GM19467 (cell line): Measurements from ENCODE around the gene CFAP74.

Experiments used
- ATAC-seq: cut with Tn5 transposase; IDR thresholded peaks from one replicate; pipeline ENCODE4 v1.9.1; 2021; ENCODE audit warnings: mild to moderate bottlenecking, moderate library complexity; ENCODE audit not compliant: unreplicated experiment

CFAP74 gene

DNA sequence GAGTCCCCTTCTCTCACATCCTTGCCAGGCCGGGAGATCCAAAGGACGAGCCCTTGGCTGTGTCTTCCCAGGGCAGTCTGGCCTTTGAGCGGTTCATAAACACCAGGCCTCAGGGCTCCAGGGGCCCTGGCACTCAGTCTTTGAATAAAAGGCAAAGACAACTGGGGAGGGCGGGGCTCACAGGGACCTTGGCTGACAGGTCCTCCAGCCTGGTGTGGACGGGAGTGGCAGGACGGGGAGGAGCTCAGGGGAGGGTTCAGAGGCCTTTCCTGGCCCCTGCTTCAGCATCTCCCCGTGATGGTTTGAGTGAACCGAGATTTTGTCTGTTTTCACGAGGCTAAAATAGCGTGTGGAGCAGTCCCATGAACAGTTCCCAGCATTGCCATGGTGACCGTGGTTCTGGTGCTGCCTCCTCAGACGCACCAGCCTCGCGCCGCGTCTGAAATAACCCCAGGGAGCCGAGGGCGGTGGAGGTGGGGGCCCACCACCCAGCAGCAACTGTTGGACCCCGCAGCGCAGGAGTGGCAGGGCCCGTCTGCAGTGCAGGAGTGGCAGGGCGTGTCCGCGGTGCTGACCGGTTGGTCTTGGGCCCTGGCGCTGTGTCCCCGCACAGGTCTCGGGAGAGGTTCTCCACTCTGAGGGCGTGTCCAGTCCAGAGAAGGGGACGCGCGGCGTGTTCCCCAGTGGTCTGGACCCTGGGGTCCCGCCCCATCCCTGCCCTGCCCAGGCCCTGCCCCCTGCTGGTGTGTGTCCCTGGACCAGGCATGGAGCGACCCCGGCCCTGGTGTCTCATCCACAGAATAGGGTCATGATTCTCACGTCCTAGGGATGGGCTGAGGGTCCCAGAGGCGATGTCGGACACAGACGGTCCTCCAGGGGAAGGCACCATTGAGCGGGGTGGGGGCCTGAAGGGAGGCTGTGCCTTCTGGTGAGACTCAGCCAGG lies 39.5 kb upstream of the CFAP74 start:
- ATAC-seq = no peak

DNA sequence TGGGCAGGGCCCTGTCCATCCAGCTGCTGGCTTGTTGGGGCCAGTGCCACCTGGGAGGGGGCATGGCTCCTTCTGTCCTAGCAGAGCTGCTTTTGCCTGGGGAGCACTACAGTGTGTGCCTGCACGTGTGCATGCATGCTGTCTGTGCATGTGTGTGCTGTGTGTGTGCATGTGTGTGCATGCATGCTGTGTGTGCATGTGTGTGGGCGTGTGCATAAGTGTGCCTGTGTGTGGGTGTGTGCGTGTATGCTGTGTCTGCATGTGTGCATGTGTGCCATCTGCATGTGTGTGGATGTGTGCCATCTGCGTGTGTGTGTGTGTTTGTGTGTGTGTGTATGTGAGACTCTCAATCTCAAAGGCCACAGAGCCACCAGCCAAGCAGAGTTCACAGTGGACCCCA lies 38.3 kb upstream of the CFAP74 start:
- no peak for ATAC-seq

DNA sequence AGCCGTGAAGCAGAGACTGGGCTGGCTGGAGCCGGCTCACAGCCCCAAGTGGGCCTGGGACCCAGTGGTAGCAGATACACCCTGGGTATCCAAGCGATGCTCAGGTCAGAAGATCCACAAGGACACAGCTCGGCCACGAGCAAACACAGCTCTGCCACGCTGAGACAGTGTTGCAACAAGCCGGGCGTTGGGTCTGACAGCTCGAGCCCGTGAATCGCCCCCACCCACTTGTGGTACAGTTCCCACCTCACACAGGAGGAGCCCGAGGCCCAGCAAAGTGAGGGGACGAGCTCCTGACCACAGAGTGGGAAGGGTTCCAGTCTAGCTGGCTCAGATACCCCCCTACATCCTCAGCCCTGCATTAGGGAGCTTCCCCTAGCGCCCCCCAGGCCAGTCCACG lies 37.7 kb upstream of the CFAP74 start:
- ATAC-seq = no peak

DNA sequence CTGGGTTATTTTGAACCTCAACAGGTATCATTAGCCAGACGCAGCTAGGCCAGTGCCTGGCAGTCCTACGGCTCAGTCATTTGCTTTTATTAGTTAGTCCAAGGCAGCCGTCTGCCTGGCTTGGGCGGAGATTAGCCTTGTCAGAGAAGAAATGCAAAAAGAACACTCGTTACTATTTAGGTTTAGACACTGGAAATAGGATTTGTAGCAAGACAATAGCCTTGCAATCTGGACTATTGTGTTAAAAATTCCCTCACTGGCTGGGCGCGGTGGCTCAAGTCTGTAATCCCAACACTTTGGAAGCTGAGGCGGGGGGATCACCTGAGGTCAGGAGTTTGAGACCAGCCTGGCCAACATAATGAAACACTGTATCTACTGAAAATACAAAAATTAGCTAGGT lies 35.7 kb upstream of the CFAP74 start:
- no peak for ATAC-seq

DNA sequence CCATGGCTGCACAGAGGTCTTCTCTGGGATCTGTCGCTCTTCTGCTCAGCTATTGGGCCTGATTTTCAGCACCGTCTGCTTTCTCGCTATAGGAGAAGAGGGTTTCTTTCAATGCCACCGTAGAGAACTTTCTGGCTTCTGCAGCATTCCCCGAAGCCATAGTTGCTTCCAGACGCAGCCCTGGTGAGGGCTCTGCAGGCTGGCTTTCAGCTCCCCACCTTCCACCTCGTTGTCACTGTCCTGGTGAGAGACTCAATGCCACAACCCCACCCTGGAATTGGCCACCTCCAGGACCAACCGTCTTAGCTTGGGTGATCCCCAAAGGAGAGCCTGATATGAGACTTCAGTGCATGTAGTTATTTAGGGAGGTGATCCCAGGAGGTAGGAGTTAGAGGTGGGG lies 34.6 kb upstream of the CFAP74 start:
- ATAC-seq = no peak

DNA sequence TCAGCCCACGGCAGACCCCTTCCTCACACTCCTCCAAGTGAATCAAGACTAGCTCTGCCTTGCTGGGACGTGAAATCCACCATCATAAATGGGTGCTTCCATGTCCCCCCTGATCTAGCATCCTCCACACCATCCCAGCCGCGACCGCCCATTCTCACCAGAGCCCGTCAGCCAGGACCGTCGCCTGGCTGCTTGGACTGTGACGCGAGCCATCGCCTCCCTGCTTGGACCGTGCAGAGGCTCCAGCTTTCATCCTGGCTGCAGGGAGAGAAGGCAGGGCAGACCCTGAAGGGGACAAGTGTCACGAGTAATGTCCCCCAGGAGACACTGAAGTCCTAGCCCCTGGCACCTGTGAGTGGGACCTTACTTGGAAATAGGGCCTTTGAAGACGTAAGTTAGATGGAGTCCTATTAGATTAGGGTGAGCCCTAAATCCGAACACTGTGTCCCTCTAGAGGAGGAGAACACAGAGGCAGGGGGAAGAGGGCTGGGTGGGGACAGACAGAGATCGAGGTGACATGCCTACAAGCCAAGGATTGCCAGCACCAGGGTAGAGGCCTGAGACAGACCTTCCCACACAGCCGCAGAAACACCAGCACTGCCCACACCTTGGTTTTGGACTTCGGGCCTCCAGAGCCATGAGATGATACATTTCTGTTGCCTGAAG lies 33.9 kb upstream of the CFAP74 start:
- ATAC-seq = no peak

DNA sequence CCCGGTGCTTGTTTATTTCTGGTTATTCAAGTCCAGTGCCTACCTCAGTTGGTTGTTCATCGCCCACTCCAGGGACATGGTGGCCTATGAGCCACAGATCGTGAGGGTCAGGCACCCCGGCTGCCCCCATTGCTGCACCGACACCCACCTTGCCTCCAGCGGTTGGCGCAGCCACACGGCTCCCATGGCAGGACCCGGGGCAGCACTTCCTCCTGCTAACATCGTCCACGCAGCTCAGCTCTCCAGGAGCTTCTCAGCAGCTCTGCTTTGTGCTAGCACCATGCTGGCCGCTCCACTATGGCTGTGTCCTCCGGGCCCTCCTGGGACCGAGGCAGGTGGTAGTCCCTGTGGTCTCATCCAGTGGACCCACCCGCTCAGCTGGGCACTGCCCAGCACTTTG lies 32.7 kb upstream of the CFAP74 start:
- ATAC-seq = no peak

DNA sequence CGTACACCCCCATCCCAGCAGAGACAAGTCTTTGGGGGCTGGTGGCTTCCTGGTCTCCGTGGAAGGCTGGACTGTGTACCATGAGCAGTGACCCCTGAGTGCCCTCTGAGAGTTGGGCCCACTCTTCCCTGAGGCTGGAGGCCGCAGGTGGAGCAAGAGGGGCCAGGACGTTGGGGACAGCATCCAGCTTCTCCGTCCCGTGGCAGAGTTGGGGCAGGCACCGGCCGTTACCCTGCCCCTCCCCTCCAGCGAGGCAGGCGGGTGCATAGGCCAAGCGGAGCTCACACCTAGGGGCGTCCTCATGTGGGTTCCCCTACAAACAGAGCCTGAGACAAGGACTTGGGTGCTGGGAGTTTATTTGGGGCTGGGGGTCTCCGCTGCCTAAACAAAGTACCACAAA lies 29.6 kb upstream of the CFAP74 start:
- no peak for ATAC-seq

DNA sequence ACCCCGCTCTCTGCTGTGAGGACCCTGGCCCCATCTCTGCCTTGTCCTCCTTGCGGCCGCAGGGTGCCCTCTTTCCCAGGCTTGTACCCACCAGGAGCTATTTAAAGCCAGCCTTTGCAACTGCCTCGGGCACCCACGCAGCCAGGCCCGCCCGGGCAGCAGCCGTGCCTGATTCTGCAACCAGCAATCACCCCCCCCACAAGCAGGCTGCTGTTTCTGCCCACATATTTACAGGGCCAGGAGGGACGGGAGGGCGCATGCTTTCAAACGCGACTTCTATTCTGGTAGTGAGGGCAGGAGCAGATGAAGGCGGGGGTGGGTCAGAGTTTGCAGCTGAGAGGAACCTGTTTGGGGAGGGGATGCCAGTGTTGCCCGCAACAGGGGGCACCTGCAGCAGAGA lies 29.2 kb upstream of the CFAP74 start:
- ATAC-seq = no peak

DNA sequence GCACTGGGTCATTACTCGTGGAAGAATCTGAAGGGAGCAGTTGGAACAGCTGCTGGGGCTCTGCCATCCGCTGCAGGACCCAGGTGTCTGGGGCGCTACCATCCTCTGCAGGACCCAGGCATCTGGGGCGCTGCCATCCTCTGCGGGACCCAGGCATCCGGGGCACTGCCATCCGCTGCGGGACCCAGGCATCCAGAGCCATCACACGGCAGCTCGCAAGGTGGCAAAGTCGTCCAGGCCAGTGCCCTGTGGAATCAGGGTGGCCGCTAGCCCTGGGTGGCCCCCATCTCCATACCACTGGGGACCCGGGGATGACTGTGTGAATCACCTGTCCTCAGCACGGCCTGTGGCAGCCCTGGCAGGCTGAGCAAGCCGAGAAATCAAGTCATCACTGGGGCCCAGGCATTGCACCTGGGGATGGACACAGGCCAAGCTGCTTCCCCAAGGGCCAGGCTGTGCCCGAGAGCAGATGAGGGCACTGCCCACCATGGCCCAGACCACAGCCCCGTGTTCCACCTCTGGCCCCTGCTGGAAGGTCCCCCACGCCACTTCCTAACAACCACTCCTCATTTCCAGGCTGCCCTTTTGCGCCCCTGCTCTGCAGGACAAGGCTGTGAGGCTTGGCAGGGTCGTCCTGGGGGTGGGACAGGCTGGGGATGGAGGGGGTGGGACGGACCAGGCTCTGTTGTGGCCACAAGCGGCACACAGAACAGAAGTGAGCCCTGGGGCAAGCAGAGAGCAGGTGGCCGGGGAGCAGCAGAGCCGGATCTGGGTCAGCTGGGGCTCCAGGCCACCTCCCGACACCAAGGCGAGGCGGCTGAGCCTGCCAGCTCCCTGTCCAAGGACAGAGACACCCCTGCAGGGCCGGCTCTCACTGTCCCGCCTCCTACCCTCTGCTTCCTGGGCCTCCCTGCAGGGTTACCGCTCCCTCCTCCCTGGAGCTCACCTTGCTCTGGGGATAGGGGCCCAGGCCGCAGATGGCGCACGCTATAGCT lies 28.3 kb upstream of the CFAP74 start:
- no peak for ATAC-seq

DNA sequence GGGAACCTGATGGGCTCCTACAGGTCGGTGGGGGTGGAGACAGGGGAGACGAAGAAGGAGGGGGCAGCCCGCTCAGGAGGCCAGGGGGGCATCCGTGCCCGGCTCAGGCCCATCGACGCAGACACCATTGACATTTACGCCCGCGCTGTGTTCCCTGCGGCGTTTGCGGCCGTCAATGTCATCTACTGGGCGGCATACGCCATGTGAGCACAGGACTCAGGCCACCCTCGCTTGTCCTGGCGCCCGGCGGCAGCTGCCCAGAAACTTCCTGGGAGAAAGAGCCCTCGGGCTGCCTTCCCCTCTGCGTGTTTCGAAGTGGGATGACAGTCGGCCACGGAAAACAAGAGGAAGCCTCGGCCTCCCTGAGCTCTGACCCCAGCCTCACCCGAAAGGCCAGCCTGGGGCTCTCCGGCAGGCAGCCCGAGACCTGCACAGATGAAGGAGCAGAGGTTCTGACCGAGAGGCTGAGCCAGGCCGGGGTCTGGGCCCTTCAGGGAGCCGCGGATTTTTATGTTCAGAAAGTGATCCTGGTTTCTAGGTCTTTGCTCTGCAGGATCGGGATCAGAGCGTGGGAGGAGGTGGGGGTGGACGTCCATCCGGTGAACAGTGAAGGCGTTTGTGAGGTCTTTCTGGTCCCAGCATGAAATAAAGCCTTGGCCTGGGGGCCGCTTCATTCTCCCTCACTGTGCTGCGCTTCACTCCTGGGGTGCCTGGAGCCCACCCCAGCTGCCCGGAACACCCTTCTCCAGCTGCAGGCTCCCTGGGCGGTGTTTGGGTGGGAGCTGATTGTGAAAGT lies 26.7 kb upstream of the CFAP74 start:
- ATAC-seq = no peak

DNA sequence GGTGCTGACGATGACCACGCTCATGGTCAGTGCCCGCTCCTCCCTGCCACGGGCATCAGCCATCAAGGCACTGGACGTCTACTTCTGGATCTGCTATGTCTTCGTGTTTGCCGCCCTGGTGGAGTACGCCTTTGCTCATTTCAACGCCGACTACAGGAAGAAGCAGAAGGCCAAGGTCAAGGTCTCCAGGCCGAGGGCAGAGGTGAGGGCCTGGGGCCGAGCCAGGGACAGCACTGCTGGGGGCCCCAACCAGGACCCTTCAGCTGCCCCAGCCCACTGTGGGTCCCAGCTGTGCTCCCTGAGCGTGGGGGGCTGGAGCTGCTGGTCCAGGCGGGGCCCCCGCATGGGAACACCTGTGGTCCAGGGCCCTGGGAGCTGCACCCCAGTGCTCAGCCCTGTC lies 26.0 kb upstream of the CFAP74 start:
- no peak for ATAC-seq

DNA sequence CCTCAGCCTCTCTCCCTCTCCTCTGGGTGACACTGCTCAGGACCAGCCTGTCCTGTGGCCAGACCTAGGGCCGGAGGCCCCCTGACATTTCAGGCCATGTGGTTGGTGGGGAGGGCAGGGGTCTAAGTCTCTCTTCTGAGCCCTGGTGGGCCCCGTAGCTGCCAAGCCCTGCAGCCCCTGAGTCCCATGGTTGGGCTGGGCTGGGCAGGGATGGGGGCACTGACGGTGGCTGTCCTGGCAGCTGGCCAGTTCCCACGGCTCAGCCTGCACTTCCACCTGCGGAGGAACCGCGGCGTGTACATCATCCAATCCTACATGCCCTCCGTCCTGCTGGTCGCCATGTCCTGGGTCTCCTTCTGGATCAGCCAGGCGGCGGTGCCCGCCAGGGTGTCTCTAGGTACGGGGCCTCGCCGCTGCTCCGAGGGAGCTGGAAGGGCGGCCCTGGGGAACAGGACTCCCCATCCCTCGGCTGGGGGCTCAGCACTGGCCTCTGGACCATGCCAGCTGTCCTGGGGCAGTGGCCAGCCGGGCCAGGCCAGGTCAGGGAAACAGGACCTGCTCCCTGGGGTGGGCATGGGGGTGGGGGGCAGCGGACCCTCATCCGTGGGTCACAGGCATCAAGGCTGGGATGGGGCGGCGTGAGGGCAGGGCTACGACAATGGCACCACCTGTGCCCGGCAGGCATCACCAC lies 25.4 kb upstream of the CFAP74 start:
- no peak for ATAC-seq

DNA sequence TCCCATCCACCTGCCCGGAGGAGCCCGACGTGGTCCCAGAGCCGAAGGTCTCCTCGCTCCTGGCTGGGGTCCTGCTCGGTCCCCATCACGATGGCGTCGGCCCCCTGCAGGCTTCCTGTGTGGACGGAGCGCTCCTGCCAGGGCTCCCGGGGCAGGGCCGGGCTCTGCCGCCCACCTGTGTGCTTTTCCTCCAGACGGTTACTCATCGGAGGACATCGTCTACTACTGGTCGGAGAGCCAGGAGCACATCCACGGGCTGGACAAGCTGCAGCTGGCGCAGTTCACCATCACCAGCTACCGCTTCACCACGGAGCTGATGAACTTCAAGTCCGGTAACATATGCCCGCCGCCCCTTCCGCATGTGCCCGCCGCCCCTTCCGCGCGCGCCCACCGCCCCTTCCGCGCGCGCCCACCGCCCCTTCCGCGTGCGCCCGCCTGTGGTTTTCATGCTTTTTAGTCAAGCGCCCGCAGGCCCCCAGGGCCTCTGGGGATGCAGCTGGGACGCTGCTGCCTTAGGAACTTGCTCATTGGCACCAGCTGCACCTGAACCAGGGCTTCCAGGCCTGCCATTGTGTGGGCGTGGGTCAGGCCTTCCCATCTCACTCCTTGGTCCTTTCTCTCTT lies 24.5 kb upstream of the CFAP74 start:
- ATAC-seq = no peak

DNA sequence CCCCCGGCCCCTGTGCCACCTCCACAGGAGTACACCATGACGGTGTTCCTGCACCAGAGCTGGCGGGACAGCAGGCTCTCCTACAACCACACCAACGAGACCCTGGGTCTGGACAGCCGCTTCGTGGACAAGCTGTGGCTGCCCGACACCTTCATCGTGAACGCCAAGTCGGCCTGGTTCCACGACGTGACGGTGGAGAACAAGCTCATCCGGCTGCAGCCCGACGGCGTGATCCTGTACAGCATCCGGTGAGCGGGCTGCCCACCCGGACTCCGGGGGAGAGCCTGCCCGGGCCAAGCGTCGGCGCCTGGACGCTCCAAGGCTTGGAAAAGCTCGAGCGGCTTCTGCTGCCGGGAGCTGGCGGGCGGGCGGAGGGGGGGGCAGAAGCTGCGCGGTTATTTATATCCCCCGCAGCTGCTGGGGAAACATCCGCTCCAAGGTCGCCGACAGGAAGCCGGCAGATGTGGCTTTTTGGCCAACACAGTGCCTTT lies 21.9 kb upstream of the CFAP74 start:
- no peak for ATAC-seq

DNA sequence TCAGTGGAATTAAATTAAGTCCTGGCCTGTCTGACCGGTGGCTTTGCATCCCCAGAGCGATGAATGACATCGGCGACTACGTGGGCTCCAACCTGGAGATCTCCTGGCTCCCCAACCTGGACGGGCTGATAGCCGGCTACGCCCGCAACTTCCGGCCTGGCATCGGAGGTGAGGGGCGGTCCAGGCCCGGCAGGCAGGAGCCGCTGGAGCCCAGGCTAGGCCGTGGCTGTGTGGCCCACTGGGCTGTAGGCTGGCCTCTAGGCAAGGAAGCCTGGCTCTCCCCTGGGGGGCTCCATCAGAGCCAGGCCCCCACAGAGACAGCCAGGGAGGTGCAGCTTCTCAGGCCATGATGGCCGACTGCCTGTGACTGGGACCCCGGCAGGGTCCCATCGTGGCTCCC lies 21.3 kb upstream of the CFAP74 start:
- no peak for ATAC-seq

DNA sequence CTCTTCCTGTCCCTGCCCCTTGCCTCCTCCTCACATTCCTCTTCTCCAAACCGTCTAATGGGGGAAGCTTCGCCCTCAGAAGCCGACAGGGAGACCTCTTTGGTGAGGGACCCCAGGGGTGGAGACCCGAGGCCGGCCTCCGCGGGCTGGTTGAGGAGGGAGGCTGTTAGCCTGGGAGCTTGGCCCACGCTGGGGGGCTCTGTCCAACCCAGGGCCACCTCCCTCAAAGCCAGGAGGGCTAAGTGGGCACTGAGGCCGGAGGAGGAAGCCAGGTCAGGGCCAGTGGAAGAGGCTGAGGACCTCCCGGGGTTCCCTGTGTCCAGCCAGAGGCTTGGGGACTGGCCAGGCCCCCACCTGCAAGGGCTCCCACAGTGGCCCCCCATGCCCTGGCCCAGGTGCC lies 20.9 kb upstream of the CFAP74 start:
- ATAC-seq = no peak

DNA sequence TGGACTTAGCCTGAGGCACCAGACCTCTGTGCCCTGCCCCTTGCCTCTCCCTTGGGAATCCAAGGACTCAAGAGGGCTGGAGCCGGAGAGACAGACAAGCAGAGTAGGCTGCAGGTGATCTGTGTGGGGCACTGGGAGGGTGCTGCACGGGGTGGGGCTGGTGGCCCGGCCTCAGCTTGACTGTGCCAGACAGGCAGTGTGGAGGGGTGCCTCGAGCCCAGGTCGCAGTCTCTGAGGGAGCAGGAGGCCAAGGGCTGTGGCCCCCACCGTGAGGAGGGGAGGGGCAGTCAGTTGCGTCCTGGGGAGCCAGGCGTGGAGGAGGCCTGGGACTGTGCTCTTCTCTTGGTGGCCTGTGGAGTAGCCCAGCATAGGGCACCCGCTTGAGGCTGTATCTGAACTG lies 19.6 kb upstream of the CFAP74 start:
- no peak for ATAC-seq

DNA sequence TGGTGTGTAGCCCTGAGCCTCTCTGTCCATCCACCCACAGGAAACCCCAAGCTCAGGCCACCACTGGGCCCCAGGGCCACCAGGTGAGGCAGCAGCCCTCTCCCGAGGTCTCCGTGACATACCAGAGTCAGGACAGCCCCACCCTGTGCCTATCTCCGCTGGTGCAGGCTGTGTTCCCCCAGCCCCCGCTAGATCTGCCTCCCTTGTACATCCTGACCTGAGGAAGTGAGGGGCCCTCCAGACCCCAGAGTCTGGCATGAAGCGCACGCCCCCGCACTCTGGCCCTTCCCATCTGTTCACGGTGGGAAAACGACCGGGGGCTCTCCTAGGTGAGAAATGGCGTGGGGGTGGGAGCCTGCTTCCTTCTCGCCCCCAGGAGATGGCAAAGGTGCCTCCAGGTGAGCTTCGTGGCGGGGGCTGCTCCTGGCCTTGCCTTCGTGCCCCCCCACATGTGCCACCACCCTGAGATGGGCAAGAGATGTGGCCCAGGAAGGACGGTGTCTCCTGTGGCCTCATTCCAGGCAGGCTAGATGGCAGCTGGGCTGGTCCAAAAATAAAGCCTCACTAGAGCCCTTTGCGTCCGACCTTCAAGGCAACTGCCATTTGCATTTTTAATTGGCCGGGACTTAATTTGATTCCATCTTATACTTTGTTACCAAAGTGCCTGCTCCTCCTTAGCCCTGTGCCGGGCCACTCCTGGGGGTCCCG lies 18.6 kb upstream of the CFAP74 start:
- ATAC-seq = no peak
